Osteocyte (in vitro differentiated cells): Measurements from ENCODE around the gene LURAP1L. TPM values are rescaled to one million over a fixed set of nuclear protein-coding genes. Genes with fewer than 3 reads are reported as not detected.

ENCODE experiments used
- DNase-seq: peaks from one replicate; pipeline ENCODE4 v3.0.0; 2021; ENCODE audit warnings: mixed read lengths; ENCODE audit not compliant: unreplicated experiment; ENCODE audit errors: extremely low spot score
- H3K27ac Mint-ChIP-seq: one replicate; pipeline ENCODE4 v1.8.0; 2021; ENCODE audit warnings: mild to moderate bottlenecking, mixed read lengths; ENCODE audit not compliant: unreplicated experiment
- H3K27me3 Mint-ChIP-seq: one replicate; pipeline ENCODE4 v1.8.0; 2021; ENCODE audit warnings: mixed read lengths; ENCODE audit not compliant: unreplicated experiment
- H3K36me3 Mint-ChIP-seq: one replicate; pipeline ENCODE4 v1.8.0; 2021; ENCODE audit warnings: mixed read lengths; ENCODE audit not compliant: unreplicated experiment
- H3K4me1 Mint-ChIP-seq: one replicate; pipeline ENCODE4 v1.8.0; 2021; ENCODE audit warnings: mixed read lengths; ENCODE audit not compliant: unreplicated experiment
- H3K4me3 Mint-ChIP-seq: one replicate; pipeline ENCODE4 v1.8.0; 2021; ENCODE audit warnings: mild to moderate bottlenecking, moderate library complexity, mixed read lengths; ENCODE audit not compliant: unreplicated experiment
- H3K9me3 Mint-ChIP-seq: one replicate; pipeline ENCODE4 v1.8.0; 2021; ENCODE audit warnings: mixed read lengths; ENCODE audit not compliant: unreplicated experiment
- CTCF ChIP-seq: fragments of 200-600 bp; sonication (generic); IDR thresholded peaks from 2 replicates; pipeline ENCODE4 v1.5.0; 2021; ENCODE audit warnings: antibody characterized with exemption, mild to moderate bottlenecking, moderate library complexity
- total RNA-seq: library from RNA; stranded (reverse); gene quantifications from 2 replicates; pipeline ENCODE4 v1.2.1, GENCODE V29; 2021

Gene LURAP1L
- total RNA-seq, 1 donor from 2014 or later, result 49.8 TPM

- Mint-ChIP-seq H3K4me1 (peaks cover 23% of the 10 kb centered on the region), H3K27me3 (no peaks in the 10 kb centered on the region), H3K4me3 (no peak overlapping the region), H3K27ac (no peak overlapping the region), H3K36me3 (no peaks in the 10 kb centered on the region), H3K9me3 (no peaks in the 10 kb centered on the region)
- DNase-seq, result no peak
- TF ChIP-seq CTCF, result no peak
Observed at GRCh38 chr9:12851341-12852090, 76.7 kb downstream of the LURAP1L start.

- no peak overlapping the region for H3K27ac Mint-ChIP-seq
- H3K36me3 Mint-ChIP-seq, result no peaks in the 10 kb centered on the region
- H3K4me3 Mint-ChIP-seq, result no peak overlapping the region
- H3K9me3 Mint-ChIP-seq, result no peaks in the 10 kb centered on the region
- no peaks in the 10 kb centered on the region for H3K27me3 Mint-ChIP-seq
- H3K4me1 Mint-ChIP-seq, result peaks cover 23% of the 10 kb centered on the region
- DNase-seq, result no peak
- TF ChIP-seq CTCF, result no peak
Observed at GRCh38 chr9:12853051-12853450, 78.2 kb downstream of the LURAP1L start.

GRCh38 chr9:12854221-12854620, 79.4 kb downstream of the LURAP1L start:
- no peak overlapping the region for H3K4me3 Mint-ChIP-seq
- peaks cover 23% of the 10 kb centered on the region for H3K4me1 Mint-ChIP-seq
- no peaks in the 10 kb centered on the region for H3K9me3 Mint-ChIP-seq
- no peaks in the 10 kb centered on the region for H3K27me3 Mint-ChIP-seq
- no peak for DNase-seq
- no peak for TF ChIP-seq CTCF
- H3K27ac Mint-ChIP-seq, result no peak overlapping the region
- H3K36me3 Mint-ChIP-seq, result no peaks in the 10 kb centered on the region

GRCh38 chr9:12855066-12855465, 80.2 kb downstream of the LURAP1L start:
- no peak for DNase-seq
- H3K36me3 Mint-ChIP-seq, result no peaks in the 10 kb centered on the region
- no peak overlapping the region for H3K4me3 Mint-ChIP-seq
- H3K4me1 Mint-ChIP-seq, result peaks cover 20% of the 10 kb centered on the region
- no peaks in the 10 kb centered on the region for H3K9me3 Mint-ChIP-seq
- no peaks in the 10 kb centered on the region for H3K27me3 Mint-ChIP-seq
- H3K27ac Mint-ChIP-seq, result no peak overlapping the region
- no peak for TF ChIP-seq CTCF

GRCh38 chr9:12856603-12857002, 81.8 kb downstream of the LURAP1L start:
- no peak for TF ChIP-seq CTCF
- Mint-ChIP-seq H3K27me3 (no peaks in the 10 kb centered on the region), H3K4me1 (peaks cover 12% of the 10 kb centered on the region), H3K27ac (no peak overlapping the region), H3K36me3 (no peaks in the 10 kb centered on the region), H3K9me3 (no peaks in the 10 kb centered on the region), H3K4me3 (no peak overlapping the region)
- no peak for DNase-seq
